ENCODE data around the gene AATF.

The AATF gene

DNA sequence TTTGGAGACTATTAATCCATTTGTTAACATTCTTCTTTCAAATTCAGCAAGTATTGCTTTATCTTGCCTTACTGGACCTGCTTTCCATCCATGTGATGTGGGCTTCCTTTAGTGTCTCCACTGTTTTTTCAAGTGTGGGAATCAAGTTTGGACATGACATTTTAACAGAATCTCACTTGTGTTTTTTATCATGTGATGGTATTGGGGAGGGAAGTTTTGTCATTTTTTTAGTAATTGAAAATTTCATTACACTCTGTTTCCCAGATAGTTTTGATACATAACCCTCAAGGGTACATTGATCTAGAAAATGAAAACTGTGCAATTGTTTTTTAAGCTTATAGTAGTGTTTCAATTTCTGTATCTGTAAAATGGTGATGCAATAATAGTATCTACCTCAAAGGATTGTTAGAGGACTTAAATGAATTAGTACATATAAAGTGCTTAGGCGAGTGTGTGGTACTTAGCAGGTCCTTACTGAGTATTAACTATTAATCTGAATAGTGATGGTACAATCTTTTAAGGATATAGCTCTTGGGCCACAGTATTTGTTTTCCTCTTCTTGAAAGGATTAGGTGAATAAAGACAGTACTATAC, 27.3 kb downstream of the AATF start:
- no peak overlapping the region for H3K4me3 Mint-ChIP-seq
- peaks cover 11% of the 10 kb centered on the region for H3K36me3 Mint-ChIP-seq (ENCODE audit: low read depth)
- H3K27me3 Mint-ChIP-seq (ENCODE audit: low read depth) = no peaks in the 10 kb centered on the region
- H3K4me1 Mint-ChIP-seq (ENCODE audit: low read depth) = peaks cover 5% of the 10 kb centered on the region
- no peaks in the 10 kb centered on the region for H3K9me3 Mint-ChIP-seq
- no peak overlapping the region for H3K27ac Mint-ChIP-seq

DNA sequence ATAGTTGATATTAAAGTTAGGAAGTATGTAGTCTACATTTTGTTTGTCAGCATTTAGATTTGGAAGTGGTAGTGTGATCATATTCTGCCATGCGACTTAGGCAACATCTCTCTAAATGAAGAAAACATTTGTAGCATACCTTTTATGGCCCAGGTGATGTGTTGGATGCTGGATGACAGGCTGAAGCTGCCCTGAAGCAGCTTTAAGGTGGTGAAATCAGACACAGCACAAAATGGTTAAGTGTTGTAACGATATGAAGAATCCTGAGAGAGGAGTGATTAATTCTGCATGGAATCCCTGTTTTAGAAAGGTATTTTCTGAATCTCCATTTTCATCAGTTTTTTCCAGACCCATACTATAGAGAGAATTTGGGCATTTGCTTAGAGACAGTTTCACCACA, 28.3 kb downstream of the AATF start:
- Mint-ChIP-seq H3K4me1 (ENCODE audit: low read depth) (peaks cover 5% of the 10 kb centered on the region), H3K4me3 (no peak overlapping the region), H3K27ac (no peak overlapping the region), H3K27me3 (ENCODE audit: low read depth) (no peaks in the 10 kb centered on the region), H3K9me3 (no peaks in the 10 kb centered on the region), H3K36me3 (ENCODE audit: low read depth) (peaks cover 16% of the 10 kb centered on the region)

DNA sequence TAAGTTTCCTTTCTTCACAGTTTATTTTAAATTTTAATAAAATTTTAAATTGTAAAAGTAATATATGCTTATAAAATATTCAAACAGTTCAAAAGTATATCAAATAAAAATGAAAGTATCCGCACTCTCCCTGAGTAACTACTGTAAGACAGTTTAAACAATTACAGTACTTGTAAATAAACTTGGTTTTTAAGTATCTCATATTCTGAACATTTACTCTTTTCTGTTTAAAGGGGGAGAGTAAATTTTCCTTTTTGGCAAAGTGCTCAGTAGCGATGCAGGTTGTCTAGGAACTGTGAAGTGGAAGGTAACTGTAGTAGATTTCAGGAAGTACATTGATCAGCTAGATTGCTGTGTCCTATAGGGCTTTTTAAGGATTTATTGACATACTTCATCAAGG, 28.8 kb downstream of the AATF start:
- H3K4me3 Mint-ChIP-seq = no peak overlapping the region
- peaks cover 3% of the 10 kb centered on the region for H3K4me1 Mint-ChIP-seq (ENCODE audit: low read depth)
- H3K27ac Mint-ChIP-seq = no peak overlapping the region
- peaks cover 18% of the 10 kb centered on the region for H3K36me3 Mint-ChIP-seq (ENCODE audit: low read depth)
- H3K27me3 Mint-ChIP-seq (ENCODE audit: low read depth) = no peaks in the 10 kb centered on the region
- no peaks in the 10 kb centered on the region for H3K9me3 Mint-ChIP-seq

DNA sequence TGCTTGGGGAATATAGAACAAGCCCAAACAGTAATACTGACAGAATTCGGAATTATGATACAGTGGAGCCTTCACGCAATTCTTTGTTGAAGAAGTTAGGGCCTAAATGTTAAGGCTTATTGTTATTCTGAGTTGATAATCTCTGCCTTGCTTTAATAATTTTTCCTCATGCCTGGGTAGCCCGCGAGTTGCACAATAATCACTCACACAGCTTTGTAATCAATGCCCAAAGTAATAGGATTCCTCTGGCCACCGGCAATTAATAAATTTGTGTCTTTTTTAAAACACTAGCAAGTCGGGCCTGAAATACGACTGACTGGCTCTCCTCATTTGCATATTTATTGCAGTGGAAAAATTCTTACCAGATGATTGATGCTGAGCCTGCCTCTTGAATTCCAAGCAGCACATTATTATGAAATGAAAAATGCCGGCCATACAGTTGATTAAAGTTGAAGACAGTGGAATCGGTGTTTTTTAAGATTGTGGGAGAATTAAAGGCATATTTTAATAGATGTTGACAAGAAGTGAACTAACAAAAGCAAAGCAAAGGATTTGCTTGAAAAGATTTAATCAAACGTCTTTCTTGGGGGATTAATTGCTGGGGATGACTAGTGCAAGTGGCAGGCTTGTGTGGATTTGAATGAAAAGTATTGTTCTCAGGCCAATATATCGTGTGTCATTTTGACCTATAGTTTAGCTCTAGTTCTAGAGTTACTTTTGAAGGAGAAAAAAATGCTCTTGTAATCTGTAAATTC, 30.2 kb downstream of the AATF start:
- Mint-ChIP-seq H3K4me3 (no peak overlapping the region), H3K27ac (no peak overlapping the region), H3K27me3 (ENCODE audit: low read depth) (no peaks in the 10 kb centered on the region), H3K9me3 (no peaks in the 10 kb centered on the region), H3K36me3 (ENCODE audit: low read depth) (peaks cover 18% of the 10 kb centered on the region), H3K4me1 (ENCODE audit: low read depth) (peaks cover 3% of the 10 kb centered on the region)

DNA sequence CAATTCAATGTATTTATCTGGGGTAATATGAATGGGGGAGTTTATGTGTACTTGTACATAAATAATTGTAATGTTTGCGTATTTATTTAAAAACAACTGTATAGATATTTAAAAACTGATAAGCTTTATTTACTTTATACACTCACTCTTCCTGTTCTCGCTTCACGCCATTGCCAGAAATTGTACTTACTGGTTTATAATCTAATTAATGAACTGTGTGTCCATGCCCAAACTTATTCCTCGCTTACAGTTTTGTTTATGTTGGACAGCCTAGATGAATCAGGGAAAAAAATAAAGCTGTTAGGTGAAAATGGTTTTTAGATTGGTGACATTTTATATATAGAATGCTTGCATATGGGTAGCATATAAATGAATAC, 30.8 kb downstream of the AATF start:
- Mint-ChIP-seq H3K9me3 (no peaks in the 10 kb centered on the region), H3K27ac (no peak overlapping the region), H3K36me3 (ENCODE audit: low read depth) (peaks cover 23% of the 10 kb centered on the region), H3K4me1 (ENCODE audit: low read depth) (peaks cover 3% of the 10 kb centered on the region), H3K27me3 (ENCODE audit: low read depth) (no peaks in the 10 kb centered on the region), H3K4me3 (no peak overlapping the region)

DNA sequence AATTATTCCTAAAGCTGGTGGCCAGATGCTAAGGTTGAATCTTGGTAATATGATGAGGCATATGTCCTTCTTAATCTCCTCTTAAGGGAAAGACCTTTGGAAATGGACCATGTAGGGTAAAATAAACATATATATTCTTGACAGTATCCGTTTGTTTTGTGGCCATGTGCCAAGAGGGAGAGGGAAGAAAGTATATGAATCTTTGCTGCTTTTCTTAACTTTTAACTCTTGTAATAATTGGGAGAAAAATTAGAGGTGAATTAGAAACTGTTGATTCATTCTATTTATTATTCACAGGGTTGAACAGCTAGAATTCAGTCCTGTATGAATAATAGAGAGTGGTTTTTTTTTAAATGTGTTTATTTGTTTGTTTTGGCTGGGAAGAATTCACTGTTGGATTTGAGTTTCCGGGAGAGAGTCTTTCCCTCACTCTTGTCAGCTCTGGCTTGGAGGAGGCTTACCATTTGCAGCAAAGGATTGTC, 31.6 kb downstream of the AATF start:
- Mint-ChIP-seq H3K27me3 (ENCODE audit: low read depth) (no peaks in the 10 kb centered on the region), H3K4me3 (no peak overlapping the region), H3K9me3 (no peaks in the 10 kb centered on the region), H3K27ac (no peak overlapping the region), H3K36me3 (ENCODE audit: low read depth) (peaks cover 23% of the 10 kb centered on the region), H3K4me1 (ENCODE audit: low read depth) (peaks cover 3% of the 10 kb centered on the region)

DNA sequence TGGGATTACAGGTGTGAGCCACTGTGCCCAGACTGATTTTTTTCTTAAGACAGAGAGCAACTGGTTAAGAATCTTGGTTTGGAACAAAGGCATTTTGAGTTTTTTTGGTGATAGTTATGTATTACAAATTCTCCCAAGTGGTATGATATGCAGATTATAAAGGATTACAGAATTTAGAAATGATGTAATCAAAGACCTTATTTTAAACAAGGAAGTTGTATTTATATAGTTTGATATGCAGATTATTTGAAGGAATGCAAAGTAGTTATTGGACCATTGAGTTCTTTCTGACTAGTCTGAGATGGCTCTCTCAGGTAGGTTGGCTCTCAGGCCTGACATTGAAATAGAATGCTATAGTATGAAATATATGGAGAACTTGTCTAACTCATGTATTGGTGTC, 34.9 kb downstream of the AATF start:
- Mint-ChIP-seq H3K36me3 (ENCODE audit: low read depth) (peaks cover 28% of the 10 kb centered on the region), H3K27me3 (ENCODE audit: low read depth) (no peaks in the 10 kb centered on the region), H3K27ac (no peak overlapping the region), H3K4me1 (ENCODE audit: low read depth) (peaks cover 4% of the 10 kb centered on the region), H3K4me3 (no peak overlapping the region), H3K9me3 (no peaks in the 10 kb centered on the region)

DNA sequence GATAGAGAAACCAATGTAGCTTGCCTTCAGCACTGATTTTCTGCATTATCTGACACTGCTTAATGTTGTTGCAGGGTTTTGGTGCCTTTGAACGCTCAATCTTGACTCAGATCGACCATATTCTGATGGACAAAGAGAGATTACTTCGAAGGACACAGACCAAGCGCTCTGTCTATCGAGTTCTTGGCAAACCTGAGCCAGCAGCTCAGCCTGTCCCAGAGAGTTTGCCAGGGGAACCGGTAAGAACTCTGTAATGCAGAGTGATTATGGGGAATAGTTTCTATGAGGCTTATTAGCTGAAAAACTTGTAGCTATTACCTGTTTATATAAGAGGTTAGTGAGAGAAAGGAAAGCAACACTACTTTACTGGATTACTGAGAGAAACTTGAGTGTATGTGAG, 40.4 kb downstream of the AATF start:
- no peak overlapping the region for H3K27ac Mint-ChIP-seq

DNA sequence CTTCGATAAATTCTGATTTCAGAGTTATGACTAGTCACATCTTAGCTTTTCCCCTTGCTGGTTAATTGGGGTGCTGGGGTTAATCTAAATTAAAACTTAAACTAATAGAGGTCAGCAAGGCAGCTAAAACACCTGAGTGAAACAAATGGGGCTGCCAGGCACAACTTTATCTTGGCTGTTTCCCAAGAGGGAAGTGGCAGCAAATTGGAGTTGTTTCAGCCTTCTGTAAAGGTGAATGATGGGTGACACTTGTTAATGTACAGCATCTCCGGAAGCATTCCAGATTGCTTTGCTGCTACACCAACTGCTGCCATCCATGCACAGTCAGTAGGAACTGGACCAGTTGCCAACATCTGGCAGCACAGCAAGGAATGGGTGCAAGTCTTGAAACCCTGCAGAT, 43.9 kb downstream of the AATF start:
- no peaks in the 10 kb centered on the region for H3K27me3 Mint-ChIP-seq (ENCODE audit: low read depth)
- no peak overlapping the region for H3K27ac Mint-ChIP-seq

More for the DNA sequence above, 40.4 kb downstream of the AATF start:
- Mint-ChIP-seq H3K27me3 (ENCODE audit: low read depth) (no peaks in the 10 kb centered on the region), H3K9me3 (no peaks in the 10 kb centered on the region), H3K4me3 (no peak overlapping the region), H3K4me1 (ENCODE audit: low read depth) (peaks cover 4% of the 10 kb centered on the region), H3K36me3 (ENCODE audit: low read depth) (peaks cover 44% of the 10 kb centered on the region)

DNA sequence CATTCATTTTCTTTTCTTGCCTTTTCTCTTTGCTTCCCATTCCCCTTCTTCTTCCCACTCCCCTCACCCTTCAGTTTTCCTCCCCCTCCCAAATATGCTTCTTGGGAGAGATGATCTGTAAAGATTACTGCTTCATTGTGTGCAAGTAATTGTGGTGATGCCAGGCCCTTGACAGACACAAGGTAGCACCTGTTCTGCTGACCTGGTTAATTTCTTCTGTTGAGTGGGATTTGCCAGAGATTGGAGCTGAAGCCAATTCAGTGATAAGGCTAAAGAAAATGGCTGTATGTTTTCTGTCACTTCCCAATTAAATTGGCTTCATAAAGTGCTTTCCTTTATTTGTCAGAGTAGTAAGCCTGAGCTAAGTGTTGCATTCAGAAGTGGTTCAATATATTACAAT, 44.5 kb downstream of the AATF start:
- no peaks in the 10 kb centered on the region for H3K4me1 Mint-ChIP-seq (ENCODE audit: low read depth)
- H3K4me3 Mint-ChIP-seq = no peak overlapping the region
- H3K27ac Mint-ChIP-seq = no peak overlapping the region
- peaks cover 4% of the 10 kb centered on the region for H3K9me3 Mint-ChIP-seq
- H3K27me3 Mint-ChIP-seq (ENCODE audit: low read depth) = no peaks in the 10 kb centered on the region
- H3K36me3 Mint-ChIP-seq (ENCODE audit: low read depth) = peaks cover 64% of the 10 kb centered on the region

More for the DNA sequence above, 43.9 kb downstream of the AATF start:
- Mint-ChIP-seq H3K9me3 (peaks cover under 1% of the 10 kb centered on the region), H3K4me3 (no peak overlapping the region), H3K4me1 (ENCODE audit: low read depth) (no peaks in the 10 kb centered on the region), H3K36me3 (ENCODE audit: low read depth) (peaks cover 60% of the 10 kb centered on the region)

DNA sequence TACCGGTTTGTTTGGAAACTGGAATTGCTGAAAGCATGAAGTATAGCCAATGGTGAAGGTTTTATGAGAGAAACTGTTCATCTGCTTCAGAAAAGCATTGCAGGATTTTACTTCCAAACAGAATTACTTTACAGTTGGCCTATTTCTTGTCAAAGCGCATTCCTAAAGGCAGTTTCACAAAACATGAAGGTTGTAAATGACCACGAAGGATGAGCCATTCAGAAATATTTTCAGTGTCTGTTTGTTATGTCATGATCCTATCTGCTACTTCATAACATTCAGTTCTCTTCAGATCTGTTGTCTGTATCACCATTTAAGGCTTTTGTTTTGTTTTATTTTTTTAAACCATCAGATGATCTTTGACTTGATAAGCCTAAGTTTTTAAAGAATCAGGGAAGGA, 45.7 kb downstream of the AATF start:
- H3K27me3 Mint-ChIP-seq (ENCODE audit: low read depth) = no peaks in the 10 kb centered on the region
- no peak overlapping the region for H3K27ac Mint-ChIP-seq
- H3K36me3 Mint-ChIP-seq (ENCODE audit: low read depth) = peaks cover 61% of the 10 kb centered on the region
- H3K4me3 Mint-ChIP-seq = no peak overlapping the region
- H3K4me1 Mint-ChIP-seq (ENCODE audit: low read depth) = peaks cover 1% of the 10 kb centered on the region
- peaks cover 5% of the 10 kb centered on the region for H3K9me3 Mint-ChIP-seq

DNA sequence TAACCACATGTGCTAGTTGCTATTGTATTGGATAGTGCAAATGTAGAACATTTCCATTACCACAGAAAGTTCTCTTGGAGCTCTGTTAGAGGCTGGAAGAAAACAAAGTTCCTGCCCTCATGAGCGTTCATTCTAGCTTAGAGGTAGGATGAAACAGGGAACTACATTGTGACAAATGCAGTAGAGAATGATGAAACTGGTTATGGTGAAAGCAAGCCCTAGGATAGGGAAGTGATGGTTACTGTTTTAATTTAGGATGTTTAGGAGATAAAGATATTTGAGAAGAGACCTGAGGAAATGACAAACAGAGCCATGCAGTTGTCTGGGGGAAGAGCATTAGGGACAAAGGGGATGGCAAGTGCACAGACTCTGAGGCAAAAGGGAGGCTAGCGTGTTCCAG, 50.7 kb downstream of the AATF start:
- Mint-ChIP-seq H3K4me3 (no peak overlapping the region), H3K9me3 (peaks cover 28% of the 10 kb centered on the region), H3K36me3 (ENCODE audit: low read depth) (peaks cover 67% of the 10 kb centered on the region), H3K27me3 (ENCODE audit: low read depth) (no peaks in the 10 kb centered on the region), H3K27ac (no peak overlapping the region), H3K4me1 (ENCODE audit: low read depth) (peaks cover 6% of the 10 kb centered on the region)

DNA sequence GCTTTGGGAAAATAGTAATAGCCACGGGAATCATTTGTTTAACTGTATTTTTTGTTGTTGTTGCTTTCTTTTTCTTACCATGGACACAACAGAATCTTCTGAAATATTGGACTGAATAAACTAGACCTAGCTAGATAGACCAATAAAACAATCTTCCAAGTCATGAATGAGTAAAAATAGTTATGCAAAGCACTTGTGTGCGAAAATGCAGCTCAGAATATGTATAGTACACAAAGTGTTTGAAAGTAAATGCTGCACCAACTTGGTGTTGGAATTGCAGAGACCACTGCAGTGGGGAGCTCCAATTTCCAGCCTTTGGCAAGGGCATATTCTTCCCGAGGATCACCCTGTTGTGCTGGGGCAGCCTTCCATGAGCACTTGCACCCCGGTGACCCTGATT, 68.0 kb downstream of the AATF start:
- Mint-ChIP-seq H3K4me1 (ENCODE audit: low read depth) (no peaks in the 10 kb centered on the region), H3K27ac (no peak overlapping the region), H3K9me3 (no peaks in the 10 kb centered on the region), H3K4me3 (no peak overlapping the region), H3K27me3 (ENCODE audit: low read depth) (no peaks in the 10 kb centered on the region), H3K36me3 (ENCODE audit: low read depth) (peaks cover 9% of the 10 kb centered on the region)

DNA sequence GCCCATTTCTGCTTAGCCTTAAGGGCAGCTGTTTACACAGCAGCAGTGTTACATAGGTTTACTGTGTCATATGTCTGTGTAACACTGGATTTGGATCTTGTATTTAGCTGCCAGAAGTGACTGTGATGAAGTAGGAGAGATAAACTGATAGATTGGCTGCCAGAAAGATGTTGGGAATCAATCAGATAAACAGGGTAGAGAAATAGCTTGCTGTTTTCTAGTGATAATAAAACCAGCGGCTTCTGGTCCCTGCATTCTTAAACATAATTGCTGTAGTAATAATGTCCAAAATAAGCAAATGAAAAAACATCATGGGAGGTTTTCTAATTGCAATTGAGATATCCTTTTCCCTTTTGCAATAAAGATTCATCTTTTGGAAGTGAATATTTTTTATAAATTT, 68.7 kb downstream of the AATF start:
- peaks cover 11% of the 10 kb centered on the region for H3K36me3 Mint-ChIP-seq (ENCODE audit: low read depth)
- H3K27me3 Mint-ChIP-seq (ENCODE audit: low read depth) = no peaks in the 10 kb centered on the region
- H3K9me3 Mint-ChIP-seq = no peaks in the 10 kb centered on the region
- no peaks in the 10 kb centered on the region for H3K4me1 Mint-ChIP-seq (ENCODE audit: low read depth)
- no peak overlapping the region for H3K27ac Mint-ChIP-seq
- H3K4me3 Mint-ChIP-seq = no peak overlapping the region

DNA sequence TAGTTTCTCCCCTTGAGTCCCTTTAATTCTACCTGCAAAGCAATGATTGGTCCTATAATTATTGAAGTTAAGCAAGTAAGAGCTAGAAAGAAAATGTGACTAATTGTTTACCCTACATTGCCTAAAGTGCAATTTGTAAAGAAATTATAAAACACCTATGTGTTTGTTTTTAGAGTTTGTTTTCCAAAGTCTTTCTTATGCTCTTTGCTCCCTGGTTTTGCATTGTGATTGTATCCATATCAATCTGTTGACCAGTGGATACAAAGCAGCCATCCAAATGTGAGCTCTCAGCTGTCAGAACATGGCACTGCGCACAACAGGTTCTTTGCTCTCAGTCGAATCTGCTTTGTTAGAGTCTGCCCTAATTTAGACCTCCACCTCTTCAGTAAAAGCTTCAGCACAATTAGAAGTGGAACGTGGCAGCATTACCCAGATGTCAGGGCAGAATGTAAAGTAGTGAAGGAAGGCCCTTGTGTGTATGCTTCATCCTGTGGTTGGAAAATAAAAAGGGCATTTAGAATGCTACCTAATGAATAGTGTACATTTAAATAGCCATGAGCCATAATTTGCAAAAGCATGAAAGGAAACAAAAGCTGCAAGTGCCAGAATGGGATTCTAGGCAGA, 70.5 kb downstream of the AATF start:
- Mint-ChIP-seq H3K27ac (no peak overlapping the region), H3K36me3 (ENCODE audit: low read depth) (peaks cover 22% of the 10 kb centered on the region), H3K4me1 (ENCODE audit: low read depth) (peaks cover 5% of the 10 kb centered on the region), H3K27me3 (ENCODE audit: low read depth) (no peaks in the 10 kb centered on the region), H3K4me3 (no peak overlapping the region), H3K9me3 (no peaks in the 10 kb centered on the region)
